EH (cell line): ENCODE measurements around the gene DENND2A.
"Not testable (repeated sequence)": the region's sequence is repeated elsewhere in the genome, so short reads cannot be mapped to it uniquely, and the experiment has no call there.

ENCODE experiments used
- DNase-seq: peaks from one replicate; pipeline ENCODE4 v3.0.0-alpha.2; 2015; ENCODE audit warnings: low read depth

DENND2A gene

DNA sequence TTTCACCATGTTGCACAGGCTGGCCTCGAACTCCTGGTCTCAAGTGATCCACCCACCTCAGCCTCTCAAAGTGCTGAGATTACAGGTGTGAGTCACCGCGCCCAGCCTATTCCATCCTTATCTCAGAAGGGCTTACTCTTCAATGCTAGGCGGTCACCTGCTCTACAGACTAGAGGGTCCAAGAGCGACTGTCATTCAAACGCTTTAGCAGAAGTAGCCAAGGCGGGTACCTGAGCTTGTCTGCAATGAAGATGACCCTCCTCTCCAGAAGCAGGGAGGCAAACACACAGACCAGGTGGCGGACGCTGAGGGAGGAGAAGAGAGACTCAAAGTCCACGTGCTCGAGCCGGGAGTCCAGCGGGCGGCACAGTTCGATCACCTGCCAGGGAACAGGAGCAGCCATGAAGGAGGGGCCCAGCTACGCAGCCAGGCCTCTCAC lies 96.2 kb downstream of the DENND2A start:
- DNase-seq, result no peak

- peak; percentile 75 for DNase-seq
Measured at GRCh38 chr7:140542228-140542603, 98.4 kb downstream of the DENND2A start.

GRCh38 chr7:140541513-140542227 lies 98.9 kb downstream of the DENND2A start:
- peak; percentile 98 for DNase-seq

DNA sequence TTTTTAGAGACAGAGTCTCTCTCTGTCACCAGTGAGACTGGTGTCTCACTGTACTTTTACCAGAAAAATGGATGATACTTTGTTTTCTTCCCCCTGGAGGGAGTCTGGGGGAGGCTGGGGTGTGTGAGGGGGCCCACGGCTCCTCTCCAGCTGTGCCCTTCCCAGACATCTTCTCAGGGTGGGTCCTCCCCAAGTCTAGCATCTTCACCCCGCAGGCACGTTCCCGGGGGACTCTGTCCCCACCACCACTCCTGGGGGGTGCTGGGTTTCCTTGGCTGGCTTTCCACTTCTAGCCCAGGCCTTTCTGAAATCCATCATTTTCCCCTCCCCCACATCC lies 99.5 kb downstream of the DENND2A start:
- no peak for DNase-seq

DNA sequence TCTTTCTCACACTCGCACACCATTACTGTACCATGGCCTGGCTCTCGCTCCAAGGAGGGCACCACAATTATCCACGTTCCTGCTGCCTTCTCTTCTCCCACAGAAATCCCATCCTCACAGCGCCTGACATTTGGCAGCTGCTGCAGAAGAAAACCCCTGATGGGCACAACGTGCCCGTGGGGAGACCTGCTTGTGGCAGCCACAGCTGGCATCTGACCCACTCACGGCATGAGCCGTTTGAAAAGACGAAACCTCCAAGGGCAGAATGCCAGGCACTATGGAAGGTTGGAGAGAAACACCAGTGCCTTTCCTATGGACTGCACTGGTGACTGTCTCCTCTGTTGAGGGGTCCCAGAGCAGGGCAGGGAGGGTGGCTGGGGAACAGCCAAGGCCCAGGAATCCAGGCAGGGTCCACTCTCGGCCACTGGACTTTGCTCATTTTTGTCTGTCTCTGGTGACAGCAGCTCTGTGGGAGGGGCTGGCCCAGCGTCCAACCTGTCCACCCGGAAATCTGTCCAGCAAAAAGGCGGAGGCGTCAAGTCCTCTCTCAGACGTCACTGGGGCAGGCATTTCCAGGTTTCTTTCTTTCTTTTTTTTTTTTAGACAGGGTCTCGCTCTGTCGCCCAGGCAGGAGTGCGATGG lies 100.4 kb downstream of the DENND2A start:
- no peak for DNase-seq

- DNase-seq, result no peak
Measured at GRCh38 chr7:140539461-140539860, 101.2 kb downstream of the DENND2A start.

DNA sequence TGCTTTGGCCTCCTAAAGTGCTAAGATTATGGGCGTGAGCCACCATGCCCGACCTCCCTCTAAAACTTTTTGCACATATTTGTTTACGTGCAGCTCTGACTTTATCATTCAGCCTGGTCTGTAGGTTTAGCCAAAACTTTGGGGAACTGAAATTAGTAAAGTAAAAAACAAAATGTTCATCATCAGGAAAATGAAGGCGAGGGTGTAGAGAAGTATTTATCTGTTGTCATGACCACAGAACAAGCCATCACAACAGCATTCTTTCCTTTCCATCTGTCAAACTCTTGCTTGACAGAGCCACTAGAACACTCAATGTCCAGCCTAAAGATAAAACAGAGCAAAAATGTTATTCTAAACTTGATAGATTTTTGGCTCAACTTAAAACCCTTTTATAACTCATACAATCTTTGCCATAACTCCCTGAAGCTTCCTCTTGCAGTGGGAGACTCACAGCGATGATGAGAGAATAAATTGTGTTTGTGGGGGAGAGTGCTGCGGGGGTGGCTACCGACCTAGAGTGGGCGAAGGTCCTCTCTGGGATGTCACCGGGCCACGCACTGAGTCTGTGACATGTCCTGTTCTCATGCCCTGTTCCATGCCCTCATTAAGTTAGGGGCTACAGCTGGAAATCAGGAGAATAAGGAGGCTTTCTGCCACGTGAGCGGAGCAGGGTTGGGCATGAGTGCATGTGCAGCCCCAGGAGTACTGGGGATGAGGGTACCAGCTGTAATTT lies 102.7 kb downstream of the DENND2A start:
- no peak for DNase-seq

DNA sequence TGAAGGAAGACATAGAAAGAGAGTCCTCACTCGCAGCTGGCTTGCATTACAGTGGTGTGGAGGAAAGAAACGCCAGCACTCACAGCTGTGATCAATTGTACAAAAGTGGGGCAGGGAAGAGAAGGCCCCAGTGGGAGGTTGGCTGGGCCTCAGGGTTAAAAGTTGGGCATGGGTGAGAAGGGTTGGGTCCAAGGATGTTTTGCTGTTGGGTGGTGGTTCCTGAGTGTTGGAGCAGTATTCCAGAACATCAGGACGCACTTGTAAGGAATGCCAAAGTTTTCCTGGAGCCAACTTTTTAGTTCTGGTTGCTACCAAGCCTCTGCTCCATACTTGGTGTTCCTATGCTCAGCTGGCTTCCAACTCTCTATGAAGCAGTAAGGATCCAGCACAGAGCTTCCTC lies 105.9 kb downstream of the DENND2A start:
- DNase-seq, result no peak

DNA sequence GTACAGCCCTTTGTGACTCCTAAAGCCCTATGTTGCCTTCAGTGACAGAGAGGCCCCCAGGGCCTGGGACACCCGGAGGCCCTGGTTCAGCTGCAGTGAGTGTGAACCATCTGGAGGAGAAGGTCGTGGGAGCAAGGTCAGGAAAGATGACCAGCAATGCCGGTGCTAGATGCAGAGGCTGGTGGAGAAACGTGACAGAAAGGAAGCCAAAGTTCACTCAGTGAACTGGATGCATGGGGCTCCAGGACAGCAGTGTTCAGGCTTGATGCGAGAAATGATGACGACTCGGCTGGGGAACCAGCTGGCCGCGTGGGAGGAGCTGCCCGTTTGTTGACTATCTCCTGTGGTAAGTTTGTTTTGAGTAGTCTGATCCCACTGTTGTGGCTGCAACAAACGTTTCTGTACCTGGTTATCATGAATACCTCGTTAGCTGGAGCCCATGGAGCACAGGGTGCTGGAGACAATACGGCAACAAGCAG lies 107.2 kb downstream of the DENND2A start:
- DNase-seq, result no peak

- not testable (repeated sequence) for DNase-seq
Measured at GRCh38 chr7:140529428-140529827, 111.2 kb downstream of the DENND2A start.

- peak; percentile 18 for DNase-seq
Measured at GRCh38 chr7:140526787-140527664, 113.6 kb downstream of the DENND2A start.

- no peak for DNase-seq
Measured at GRCh38 chr7:140526214-140526613, 114.4 kb downstream of the DENND2A start.

DNA sequence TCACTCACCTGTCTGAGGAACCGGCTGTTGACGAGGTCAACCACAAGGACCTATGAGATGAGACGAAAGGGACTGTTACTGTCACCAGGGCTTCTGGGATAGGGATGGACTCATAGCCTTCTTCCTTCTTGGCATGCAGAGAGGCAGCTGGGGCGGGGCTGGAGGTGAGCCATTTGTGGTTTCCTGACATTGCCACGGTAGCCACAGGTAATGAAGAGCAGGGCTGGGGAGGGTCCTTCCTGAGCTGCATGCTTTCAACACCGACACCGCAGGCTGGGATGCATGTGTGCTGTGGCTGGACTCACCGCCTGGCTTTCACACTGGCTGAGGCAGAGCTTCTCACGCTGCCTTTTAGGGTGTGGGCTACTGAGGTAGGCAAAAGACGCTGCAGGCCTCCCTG lies 114.9 kb downstream of the DENND2A start:
- peak; percentile 41 for DNase-seq

GRCh38 chr7:140521421-140521820 lies 119.2 kb downstream of the DENND2A start:
- peak; percentile 37 for DNase-seq

GRCh38 chr7:140519007-140519399 lies 121.6 kb downstream of the DENND2A start:
- no peak for DNase-seq

DNA sequence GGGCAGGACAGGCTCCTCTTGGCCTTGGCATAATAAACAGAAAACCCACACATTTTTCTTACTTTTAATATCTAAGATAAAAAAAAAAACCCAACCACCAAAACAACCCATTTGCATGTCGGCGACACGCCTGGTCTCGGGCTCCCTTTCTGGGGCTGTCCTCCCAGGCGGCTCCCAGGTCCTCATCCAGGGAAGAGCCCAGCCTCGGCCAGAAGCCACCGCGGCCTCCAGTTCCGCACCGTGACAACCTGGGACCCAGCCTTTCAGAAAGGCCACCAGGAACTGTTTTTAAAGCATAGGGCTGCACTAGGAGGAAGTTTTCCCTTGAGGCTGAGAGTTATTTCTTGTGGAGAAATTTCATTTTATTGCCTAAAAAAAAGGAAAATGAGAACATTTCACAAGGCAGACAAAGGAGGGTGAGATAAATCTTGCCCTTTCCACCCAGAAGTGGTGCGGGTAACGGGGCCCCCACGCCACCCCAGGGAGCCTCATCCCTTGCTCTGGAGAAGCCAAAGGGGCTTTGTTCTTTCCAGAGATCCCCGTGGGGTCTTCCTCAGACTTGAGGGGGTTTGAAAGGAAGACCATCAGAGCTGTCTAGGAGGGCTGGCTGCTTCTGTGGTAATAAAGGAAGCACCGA lies 122.1 kb downstream of the DENND2A start:
- DNase-seq, result no peak

DNA sequence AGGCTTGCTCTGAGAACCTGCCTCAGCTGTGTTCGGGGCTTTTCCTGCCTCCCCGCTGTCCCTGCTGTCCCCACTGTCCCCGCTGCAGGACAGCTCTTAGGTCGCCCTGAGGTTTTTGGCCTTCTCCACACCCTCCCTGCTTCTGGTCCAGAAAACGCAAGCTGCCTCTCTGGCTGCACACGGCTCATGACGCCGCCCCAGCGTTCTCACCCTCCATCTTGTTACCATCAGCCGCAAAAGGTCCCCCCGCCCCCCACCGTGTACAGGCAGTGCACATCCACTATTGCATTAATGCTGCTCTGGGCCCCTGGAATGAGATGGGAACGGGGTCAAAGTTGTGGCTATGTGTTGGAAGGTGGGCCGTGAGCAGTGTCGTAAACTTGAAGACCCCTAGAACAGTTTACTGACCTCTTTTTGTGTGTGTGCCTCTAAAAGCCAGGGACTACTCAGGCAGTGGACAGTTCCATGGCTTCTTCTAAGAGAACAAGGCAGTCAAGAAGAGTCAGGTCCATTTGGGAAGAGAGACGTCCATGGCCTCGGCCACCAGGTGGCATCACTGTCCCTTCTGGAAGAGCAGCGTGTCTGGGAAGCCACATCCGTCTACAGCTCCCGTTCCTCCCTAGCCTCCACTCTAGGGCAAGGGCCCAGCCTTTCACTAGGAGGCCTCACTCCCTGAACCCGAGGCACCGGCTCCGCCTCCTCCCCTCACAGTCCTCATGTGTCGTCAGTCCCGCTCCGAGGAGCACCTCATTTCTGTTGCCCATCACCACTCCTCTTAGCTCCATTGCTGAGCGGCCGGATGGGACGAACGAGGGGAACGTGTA lies 122.9 kb downstream of the DENND2A start:
- peak; percentile 92 for DNase-seq

DNA sequence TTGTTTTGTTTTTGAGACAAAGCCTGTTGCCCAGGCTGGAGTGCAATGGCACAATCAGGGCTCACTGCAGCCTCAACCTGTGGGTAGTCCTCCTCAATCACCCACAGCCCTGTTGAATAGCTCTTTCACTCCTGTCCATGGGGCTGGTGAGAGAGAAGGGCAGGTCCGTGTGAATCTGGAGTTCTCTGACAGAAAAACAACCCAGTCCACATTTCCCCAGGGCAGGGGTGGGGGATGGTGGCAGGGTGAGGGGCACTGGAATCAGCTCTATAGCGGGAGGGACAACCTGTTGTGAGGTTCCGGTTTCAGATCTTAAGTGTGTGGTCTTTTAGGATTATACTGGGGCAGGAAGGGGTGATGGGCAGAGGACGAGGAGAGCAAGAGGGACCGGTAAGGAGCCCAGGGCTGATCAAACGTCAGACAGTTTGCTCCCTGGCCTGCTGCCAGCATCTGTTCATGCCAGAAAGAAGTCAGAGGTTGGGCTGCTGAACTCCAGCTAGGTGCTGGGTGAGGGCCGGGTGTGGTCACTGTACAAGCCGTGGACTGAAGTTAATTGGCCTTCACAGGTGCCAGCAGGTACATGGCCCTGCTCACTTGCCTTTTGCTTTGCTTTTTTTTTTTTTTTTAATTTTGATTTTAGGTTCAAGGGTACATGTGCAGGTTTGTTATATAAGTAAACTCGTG lies 128.2 kb downstream of the DENND2A start:
- DNase-seq, result no peak

GRCh38 chr7:140509789-140510188 lies 130.8 kb downstream of the DENND2A start:
- DNase-seq, result no peak

- DNase-seq, result not testable (repeated sequence)
Measured at GRCh38 chr7:140507556-140507955, 133.1 kb downstream of the DENND2A start.
